ENCODE results near the gene CCDC73.

The CCDC73 gene

DNA sequence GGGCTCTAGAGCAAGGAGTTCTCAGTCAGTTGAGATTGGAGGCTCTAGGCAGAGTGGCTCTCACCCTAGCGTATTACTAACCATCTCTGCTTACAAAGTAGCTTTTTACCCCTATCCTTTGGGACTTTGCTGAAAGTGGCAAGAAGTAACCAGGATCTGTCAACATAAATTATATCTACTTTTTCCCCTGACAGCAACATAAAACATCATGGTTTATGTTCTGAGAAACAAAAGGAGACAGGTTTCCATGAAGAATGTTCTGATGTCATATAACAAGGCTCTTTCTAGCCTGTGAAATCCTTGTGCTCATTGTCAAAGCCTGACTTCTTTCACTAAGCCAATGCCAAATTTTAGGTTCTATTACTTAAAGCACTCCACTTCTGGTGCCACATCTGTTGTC lies 218.0 kb downstream of the CCDC73 start:
- TF ChIP-seq FOXP2 (optimal IDR thresholded peaks at IDR 0.05; ENCODE audit: borderline replicate concordance, extremely low read depth, extremely low read length, insufficient read depth) (no peak), POLR2AphosphoS5 (IDR thresholded peaks at IDR 0.05; ENCODE audit: low read depth, low read length) (no peak), SIN3A (IDR thresholded peaks at IDR 0.05; ENCODE audit: borderline replicate concordance, insufficient read depth, low read length) (no peak), TAF1 (IDR thresholded peaks at IDR 0.05; ENCODE audit: borderline replicate concordance, insufficient read depth, low read length) (no peak)
- TF ChIP-seq, protein P1, sequence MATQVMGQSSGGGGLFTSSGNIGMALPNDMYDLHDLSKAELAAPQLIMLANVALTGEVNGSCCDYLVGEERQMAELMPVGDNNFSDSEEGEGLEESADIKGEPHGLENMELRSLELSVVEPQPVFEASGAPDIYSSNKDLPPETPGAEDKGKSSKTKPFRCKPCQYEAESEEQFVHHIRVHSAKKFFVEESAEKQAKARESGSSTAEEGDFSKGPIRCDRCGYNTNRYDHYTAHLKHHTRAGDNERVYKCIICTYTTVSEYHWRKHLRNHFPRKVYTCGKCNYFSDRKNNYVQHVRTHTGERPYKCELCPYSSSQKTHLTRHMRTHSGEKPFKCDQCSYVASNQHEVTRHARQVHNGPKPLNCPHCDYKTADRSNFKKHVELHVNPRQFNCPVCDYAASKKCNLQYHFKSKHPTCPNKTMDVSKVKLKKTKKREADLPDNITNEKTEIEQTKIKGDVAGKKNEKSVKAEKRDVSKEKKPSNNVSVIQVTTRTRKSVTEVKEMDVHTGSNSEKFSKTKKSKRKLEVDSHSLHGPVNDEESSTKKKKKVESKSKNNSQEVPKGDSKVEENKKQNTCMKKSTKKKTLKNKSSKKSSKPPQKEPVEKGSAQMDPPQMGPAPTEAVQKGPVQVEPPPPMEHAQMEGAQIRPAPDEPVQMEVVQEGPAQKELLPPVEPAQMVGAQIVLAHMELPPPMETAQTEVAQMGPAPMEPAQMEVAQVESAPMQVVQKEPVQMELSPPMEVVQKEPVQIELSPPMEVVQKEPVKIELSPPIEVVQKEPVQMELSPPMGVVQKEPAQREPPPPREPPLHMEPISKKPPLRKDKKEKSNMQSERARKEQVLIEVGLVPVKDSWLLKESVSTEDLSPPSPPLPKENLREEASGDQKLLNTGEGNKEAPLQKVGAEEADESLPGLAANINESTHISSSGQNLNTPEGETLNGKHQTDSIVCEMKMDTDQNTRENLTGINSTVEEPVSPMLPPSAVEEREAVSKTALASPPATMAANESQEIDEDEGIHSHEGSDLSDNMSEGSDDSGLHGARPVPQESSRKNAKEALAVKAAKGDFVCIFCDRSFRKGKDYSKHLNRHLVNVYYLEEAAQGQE (IDR thresholded peaks at IDR 0.05; ENCODE audit: insufficient read depth in 1 of 2, low read depth in 2 of 2, low read length in 2 of 2): no peak

DNA sequence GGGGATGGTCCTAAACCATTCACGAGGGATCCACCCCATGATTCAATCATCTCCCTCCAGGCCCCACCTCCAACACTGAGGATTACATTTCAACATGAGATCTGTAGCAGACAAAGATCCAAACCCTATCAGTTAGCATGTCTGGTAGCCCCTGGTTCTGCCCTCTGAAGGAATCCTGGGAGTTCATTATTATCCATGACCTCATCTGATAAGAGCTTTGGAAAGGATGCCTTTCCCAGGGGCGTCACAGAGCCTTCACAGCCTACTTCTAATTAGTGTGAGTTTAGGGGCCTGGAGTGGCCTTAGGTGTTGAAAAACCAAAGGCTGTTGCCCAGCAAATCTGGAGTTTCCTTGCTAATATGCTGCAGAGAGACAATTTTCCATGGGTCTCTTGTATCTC lies 219.4 kb downstream of the CCDC73 start:
- TF ChIP-seq TAF1 (IDR thresholded peaks at IDR 0.05; ENCODE audit: borderline replicate concordance, insufficient read depth, low read length) (no peak), POLR2AphosphoS5 (IDR thresholded peaks at IDR 0.05; ENCODE audit: low read depth, low read length) (no peak), FOXP2 (optimal IDR thresholded peaks at IDR 0.05; ENCODE audit: borderline replicate concordance, extremely low read depth, extremely low read length, insufficient read depth) (no peak), SIN3A (IDR thresholded peaks at IDR 0.05; ENCODE audit: borderline replicate concordance, insufficient read depth, low read length) (no peak)
- TF ChIP-seq, protein P1 (IDR thresholded peaks at IDR 0.05; ENCODE audit: insufficient read depth in 1 of 2, low read depth in 2 of 2, low read length in 2 of 2): no peak

DNA sequence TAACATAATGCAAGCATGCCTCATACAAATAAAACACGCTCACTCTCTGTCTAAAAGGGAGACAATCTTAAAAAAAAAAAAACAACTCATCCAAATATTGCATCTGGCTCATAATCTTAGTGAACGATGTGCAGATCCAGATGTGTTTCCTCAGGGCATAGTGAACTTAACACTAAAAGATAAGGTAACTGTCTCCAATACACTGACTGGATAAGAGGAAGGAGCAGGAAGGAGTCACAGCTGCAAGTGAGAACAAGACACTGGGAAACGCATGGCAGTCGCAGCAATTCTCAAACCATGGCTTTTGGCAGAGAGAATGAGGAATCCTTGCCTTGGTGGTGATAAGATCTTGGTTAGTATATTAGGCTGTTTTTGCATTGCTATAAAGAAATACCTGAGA lies 220.0 kb downstream of the CCDC73 start:
- TF ChIP-seq POLR2AphosphoS5 (IDR thresholded peaks at IDR 0.05; ENCODE audit: low read depth, low read length): no peak
- no peak for TF ChIP-seq SIN3A (IDR thresholded peaks at IDR 0.05; ENCODE audit: borderline replicate concordance, insufficient read depth, low read length)
- TF ChIP-seq FOXP2 (optimal IDR thresholded peaks at IDR 0.05; ENCODE audit: borderline replicate concordance, extremely low read depth, extremely low read length, insufficient read depth): no peak
- TF ChIP-seq, protein P1 (IDR thresholded peaks at IDR 0.05; ENCODE audit: insufficient read depth in 1 of 2, low read depth in 2 of 2, low read length in 2 of 2): no peak
- no peak for TF ChIP-seq TAF1 (IDR thresholded peaks at IDR 0.05; ENCODE audit: borderline replicate concordance, insufficient read depth, low read length)

DNA sequence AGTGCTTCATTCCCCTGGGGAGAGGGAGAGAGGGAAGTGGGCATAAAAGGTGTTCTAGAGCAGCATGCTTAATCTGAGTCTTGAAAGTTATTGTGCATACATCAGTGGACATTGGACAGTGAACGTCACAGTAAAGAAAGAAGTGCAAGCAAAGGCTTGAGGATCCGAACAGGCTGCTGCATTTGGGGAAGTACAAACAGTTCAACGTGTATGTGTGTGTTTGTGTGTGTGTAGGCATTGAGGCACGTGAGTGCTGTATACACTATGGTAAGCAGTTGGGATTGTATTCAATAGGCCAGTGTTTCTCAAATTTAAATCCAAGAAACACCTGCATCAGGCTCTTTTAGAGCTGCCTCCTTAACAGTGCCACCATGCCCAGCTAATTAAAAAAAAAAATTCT lies 221.2 kb downstream of the CCDC73 start:
- TF ChIP-seq, protein P1 (IDR thresholded peaks at IDR 0.05; ENCODE audit: insufficient read depth in 1 of 2, low read depth in 2 of 2, low read length in 2 of 2): no peak
- TF ChIP-seq FOXP2 (optimal IDR thresholded peaks at IDR 0.05; ENCODE audit: borderline replicate concordance, extremely low read depth, extremely low read length, insufficient read depth) (no peak), POLR2AphosphoS5 (IDR thresholded peaks at IDR 0.05; ENCODE audit: low read depth, low read length) (no peak), SIN3A (IDR thresholded peaks at IDR 0.05; ENCODE audit: borderline replicate concordance, insufficient read depth, low read length) (no peak), TAF1 (IDR thresholded peaks at IDR 0.05; ENCODE audit: borderline replicate concordance, insufficient read depth, low read length) (no peak)

DNA sequence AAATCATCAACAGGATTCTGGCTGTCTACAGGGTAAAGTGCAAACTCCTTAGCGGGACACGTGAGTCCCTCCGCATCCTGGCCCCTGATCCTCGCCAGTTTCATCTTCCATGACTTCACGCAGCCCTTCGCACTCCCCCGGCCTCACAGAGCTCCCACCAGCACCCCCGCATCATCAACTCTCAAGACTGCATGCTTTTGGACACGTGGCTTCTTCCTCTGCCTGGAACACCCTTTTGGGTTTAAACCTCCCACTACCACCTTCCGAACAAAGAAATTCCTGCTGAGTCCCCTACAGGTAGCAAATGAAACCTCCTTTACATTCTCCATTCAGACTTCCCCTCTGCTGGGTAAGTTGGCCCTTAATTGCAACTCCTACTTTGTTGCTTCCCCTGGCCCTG lies 223.4 kb downstream of the CCDC73 start:
- TF ChIP-seq POLR2AphosphoS5 (IDR thresholded peaks at IDR 0.05; ENCODE audit: low read depth, low read length): no peak
- TF ChIP-seq, protein P1 (IDR thresholded peaks at IDR 0.05; ENCODE audit: insufficient read depth in 1 of 2, low read depth in 2 of 2, low read length in 2 of 2): no peak
- no peak for TF ChIP-seq FOXP2 (optimal IDR thresholded peaks at IDR 0.05; ENCODE audit: borderline replicate concordance, extremely low read depth, extremely low read length, insufficient read depth)
- TF ChIP-seq TAF1 (IDR thresholded peaks at IDR 0.05; ENCODE audit: borderline replicate concordance, insufficient read depth, low read length): no peak
- no peak for TF ChIP-seq SIN3A (IDR thresholded peaks at IDR 0.05; ENCODE audit: borderline replicate concordance, insufficient read depth, low read length)

Measured in PFSK-1 (cell line).